HG02840 (cell line): ENCODE results near the gene KIFC3.

Experiments used
- ATAC-seq: cut with Tn5 transposase; IDR thresholded peaks from one replicate; pipeline ENCODE4 v1.9.1; 2021; ENCODE audit warnings: mild to moderate bottlenecking, moderate library complexity, moderate number of reproducible peaks; ENCODE audit not compliant: unreplicated experiment, low FRiP score

KIFC3 gene

GRCh38 chr16:57769541-57770145, 32.6 kb downstream of the KIFC3 start:
- no peak for ATAC-seq

- no peak for ATAC-seq
These were observed 35.5 kb downstream of the KIFC3 start for GRCh38 chr16:57766714-57767348.

- no peak for ATAC-seq
These were observed 37.0 kb downstream of the KIFC3 start for GRCh38 chr16:57765160-57765728.

GRCh38 chr16:57764341-57765159, 37.7 kb downstream of the KIFC3 start:
- ATAC-seq: no peak

GRCh38 chr16:57764006-57764340, 38.3 kb downstream of the KIFC3 start:
- ATAC-seq: no peak

- ATAC-seq: no peak
These were observed 38.8 kb downstream of the KIFC3 start for GRCh38 chr16:57763285-57764005.

- no peak for ATAC-seq
These were observed 39.8 kb downstream of the KIFC3 start for GRCh38 chr16:57762365-57763040.

GRCh38 chr16:57761957-57762356, 40.3 kb downstream of the KIFC3 start:
- ATAC-seq: no peak

- ATAC-seq: no peak
These were observed 41.0 kb downstream of the KIFC3 start for GRCh38 chr16:57761301-57761700.

GRCh38 chr16:57760357-57761160, 41.7 kb downstream of the KIFC3 start:
- ATAC-seq: no peak

- ATAC-seq: no peak
These were observed 42.5 kb downstream of the KIFC3 start for GRCh38 chr16:57759541-57760356.

GRCh38 chr16:57759131-57759530, 43.2 kb downstream of the KIFC3 start:
- ATAC-seq: no peak

GRCh38 chr16:57758331-57759117, 43.8 kb downstream of the KIFC3 start:
- no peak for ATAC-seq

- ATAC-seq: no peak
These were observed 44.4 kb downstream of the KIFC3 start for GRCh38 chr16:57757883-57758282.

GRCh38 chr16:57757326-57757786, 44.9 kb downstream of the KIFC3 start:
- no peak for ATAC-seq

- ATAC-seq: no peak
These were observed 45.6 kb downstream of the KIFC3 start for GRCh38 chr16:57756424-57757325.
